Stimulated activated CD4-positive, alpha-beta T cell treated with anti-CD3 and anti-CD28 coated beads, Interleukin-15, amount 100 ng/mL, for 48 hours (primary cell): Measurements from ENCODE around the gene NACA2.
"Not testable (repeated sequence)": the region's sequence is repeated elsewhere in the genome, so short reads cannot be mapped to it uniquely, and the experiment has no call there.

ENCODE experiments used
- DNase-seq, 2 donors: peaks; one replicate each; pipeline ENCODE4 v3.0.0-alpha.2; 2020; ENCODE audit warnings: low read depth in 2 of 2

The NACA2 gene

GRCh38 chr17:61599608-61600007 is 8.6 kb upstream of the NACA2 start:
- no peak for DNase-seq

- no peak for DNase-seq
Measured at GRCh38 chr17:61598014-61598413, 7.0 kb upstream of the NACA2 start.

DNA sequence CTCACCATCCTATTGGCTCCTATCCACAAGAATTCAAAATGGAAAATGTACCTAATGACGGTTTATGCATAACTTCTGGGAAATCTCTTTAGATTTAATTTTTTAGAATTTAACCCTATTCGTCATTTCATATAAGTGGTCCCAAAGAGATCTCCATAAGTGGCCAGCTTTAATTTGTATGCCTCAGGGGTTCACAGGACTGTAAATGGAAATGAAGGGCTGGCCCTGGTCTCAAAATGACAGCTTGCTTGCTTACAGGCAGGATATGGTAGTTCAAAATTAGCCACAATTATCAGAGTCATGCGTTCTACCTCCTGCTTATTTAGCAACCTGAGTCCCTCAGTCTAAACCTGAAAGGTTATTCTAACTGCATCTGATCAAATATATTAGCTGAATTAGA is 6.6 kb upstream of the NACA2 start:
- no peak for DNase-seq

DNA sequence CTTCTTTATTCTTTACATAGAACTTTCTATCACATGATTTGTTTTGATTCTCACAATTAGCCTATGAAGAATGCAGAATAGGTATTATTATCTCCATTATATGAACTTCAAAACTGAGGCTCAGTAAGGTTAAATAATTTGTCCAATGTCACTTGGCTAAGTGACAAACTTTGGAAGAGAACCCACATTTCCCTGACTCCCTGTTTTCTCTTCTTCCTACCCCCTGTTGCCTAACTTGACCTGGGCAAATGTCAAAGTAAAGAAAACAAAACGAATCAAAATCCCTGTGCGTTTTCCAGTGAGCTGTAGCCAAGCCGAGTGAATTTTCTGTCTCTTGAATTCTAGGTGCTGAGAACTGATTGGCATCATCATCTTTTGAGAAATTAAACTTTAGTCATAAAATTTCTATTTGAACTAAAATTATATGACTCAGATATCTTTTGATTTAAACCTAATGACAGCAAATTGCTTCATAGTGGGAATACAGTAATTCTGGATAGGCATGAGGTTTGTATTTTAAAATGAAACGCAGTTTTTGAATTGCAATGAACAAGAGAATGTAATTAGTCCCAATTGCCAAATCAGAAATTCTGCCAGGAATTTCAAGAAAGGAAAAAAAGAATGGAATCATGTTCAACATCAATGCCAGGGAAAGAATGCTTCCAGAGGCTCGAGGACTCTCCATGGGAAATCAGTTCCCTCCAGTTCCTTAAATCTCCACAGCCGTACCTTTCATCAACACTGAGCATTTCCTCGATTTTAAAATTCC is 4.6 kb upstream of the NACA2 start:
- DNase-seq: no peak

- no peak for DNase-seq
Measured at GRCh38 chr17:61594294-61594825, 3.3 kb upstream of the NACA2 start.

- no peak for DNase-seq
Measured at GRCh38 chr17:61593426-61593825, 2.4 kb upstream of the NACA2 start.

DNA sequence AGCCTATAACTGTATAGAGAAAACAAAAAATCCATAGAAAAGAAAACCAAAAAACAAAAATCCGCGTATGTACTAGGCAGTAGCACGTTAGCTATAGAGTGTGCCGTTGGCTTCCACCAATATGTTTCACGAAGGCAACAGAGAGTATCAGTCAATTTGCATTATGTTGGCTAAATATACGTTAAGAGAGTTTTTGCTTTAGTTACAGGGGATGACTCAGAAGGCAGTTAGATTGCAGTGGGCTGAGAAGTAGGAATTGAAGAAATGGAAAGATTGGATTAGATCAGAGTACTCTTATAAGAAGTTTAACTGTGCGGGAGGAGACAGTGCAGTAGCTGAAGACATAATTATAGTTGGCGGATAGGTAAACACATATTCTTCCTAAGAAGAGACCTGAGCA is 911 bp upstream of the NACA2 start:
- no peak for DNase-seq

GRCh38 chr17:61589990-61590389 is 1.0 kb downstream of the NACA2 start:
- DNase-seq: no peak

DNA sequence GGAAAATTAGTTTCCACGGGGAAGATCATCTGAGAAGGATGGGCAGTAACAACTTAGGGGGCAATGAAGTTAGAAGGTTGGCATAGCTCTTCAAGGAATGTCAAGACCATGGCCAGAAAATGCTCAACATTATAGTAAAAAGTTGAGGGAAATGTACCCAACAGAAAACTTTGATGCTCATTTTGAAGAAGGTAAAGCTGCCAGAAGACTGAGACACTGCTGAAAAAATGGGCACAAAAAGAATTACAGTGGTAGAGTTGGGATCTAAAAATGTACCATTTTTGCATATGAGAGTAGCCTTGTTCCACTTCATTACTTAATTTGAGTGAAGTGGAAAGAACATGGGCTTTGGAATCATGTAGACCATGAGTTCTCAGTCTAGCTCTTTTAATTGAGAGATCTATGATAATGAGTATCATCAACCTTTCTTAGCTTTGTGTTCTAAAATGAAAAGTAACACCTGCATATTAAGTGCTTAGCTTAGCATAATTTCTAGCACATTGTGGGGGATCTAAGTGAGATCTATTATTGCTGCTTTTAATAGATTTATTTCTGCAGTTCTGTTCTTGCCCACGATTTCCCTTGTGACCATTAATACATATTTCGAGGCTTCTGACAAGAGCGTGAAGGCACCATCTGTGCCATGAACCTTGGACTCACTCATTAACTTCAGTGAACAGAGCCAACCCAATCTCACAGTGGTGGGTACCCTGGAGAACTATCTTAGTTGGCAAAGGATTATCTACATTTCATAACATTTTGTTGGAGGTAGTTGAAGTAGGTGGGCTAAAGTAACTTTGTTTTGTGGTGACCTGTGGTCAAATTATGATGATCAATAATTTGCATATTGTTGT is 3.0 kb downstream of the NACA2 start:
- DNase-seq: no peak

DNA sequence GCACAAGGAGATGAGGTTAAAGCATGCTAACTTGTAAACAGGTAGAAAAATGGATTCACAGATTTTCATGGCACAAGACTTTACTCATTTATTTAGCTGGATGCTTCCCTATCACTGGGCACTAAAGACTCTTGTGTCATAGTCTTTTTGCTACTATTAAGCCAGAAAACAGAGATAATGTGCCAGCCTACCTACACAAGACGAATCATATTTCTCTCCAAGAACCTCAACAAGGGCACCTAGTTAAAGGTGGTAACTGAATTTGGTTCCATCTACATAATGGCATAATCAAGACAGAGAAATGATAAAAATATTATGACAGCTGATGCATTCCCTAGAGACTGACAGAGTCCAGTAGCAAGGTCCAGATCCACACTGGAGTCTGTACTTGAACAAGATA is 3.8 kb downstream of the NACA2 start:
- DNase-seq: no peak

- not testable (repeated sequence) for DNase-seq
Measured at GRCh38 chr17:61586622-61587021, 4.4 kb downstream of the NACA2 start.

DNA sequence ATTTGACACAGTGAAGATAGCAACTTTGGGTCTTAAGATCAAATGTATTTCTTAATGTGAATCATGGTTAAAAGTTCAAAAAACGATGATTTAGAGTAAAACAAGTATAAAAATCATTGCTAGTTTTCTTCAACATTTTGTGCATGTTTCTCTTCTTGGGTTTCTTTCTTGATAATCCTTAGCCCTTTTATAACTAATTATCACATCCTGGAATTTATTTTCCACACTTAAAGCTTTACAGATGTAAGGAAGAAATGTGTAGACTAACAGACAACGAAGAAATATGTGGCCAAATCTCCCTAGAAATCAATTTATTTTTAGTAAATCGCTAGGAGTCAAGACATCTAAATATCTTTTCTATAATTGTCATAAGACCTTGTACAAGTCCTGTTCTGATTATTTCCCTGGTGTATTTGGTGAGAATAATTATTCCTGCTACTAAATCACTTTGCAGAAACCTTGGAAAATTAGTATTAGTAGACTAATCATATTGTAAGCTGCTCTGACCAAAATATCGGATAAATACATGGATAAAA is 4.9 kb downstream of the NACA2 start:
- no peak for DNase-seq

DNA sequence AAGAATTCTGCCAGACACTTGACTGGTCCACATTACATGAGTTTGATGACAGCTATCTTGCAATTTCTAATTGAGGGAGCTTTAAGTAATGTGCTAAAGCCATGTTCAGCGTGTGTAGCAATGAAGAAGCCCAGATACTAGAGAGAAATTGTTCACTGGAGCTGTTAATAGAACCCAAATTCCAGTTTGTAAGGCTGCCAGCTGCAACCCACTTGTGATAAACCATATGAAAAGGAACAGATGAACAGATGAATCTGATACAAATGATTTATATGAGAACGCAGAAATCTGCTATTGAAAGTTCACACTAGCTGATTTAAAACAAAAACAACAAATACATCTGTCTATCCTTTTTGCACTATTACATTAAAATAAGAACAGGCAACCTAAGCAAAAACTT is 6.2 kb downstream of the NACA2 start:
- no peak for DNase-seq

DNA sequence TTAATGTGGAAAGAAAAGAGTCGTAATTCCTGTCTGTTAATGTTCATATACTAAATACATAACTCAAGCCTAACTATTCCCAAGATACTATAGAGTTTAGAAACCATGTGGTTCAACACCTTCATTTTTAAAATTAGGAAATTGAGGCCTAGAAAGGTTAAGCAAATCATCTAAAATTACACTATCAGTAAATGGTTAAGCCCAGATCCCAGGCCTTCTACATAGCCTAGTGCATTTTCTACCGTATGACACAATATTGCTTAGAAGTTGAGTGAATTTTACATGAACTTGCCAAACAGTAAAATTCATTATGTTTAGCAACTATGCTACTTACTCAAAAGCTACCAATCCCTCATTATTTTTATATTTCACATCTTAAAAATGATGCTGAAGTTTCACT is 6.8 kb downstream of the NACA2 start:
- no peak for DNase-seq

GRCh38 chr17:61583660-61584264 is 7.3 kb downstream of the NACA2 start:
- DNase-seq: no peak

- no peak for DNase-seq
Measured at GRCh38 chr17:61583242-61583641, 7.8 kb downstream of the NACA2 start.

DNA sequence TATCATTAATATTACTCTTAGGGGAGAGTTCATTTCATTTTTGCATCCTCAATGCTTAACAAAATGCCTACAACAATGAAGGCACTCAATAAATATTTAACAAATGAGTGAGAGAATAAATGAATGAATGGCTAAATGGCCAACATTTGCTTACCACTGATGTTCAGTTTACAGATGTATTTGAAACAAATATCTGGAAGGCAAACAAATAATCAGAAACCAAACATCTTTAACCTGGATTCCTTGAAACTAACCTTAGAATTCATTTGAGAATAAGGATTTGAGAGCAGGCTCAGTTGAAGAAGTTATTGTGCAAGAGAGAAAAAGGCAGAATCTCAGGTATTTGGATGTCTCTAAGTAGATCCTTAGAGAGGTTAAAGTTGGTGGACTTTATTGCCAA is 8.4 kb downstream of the NACA2 start:
- DNase-seq: no peak

DNA sequence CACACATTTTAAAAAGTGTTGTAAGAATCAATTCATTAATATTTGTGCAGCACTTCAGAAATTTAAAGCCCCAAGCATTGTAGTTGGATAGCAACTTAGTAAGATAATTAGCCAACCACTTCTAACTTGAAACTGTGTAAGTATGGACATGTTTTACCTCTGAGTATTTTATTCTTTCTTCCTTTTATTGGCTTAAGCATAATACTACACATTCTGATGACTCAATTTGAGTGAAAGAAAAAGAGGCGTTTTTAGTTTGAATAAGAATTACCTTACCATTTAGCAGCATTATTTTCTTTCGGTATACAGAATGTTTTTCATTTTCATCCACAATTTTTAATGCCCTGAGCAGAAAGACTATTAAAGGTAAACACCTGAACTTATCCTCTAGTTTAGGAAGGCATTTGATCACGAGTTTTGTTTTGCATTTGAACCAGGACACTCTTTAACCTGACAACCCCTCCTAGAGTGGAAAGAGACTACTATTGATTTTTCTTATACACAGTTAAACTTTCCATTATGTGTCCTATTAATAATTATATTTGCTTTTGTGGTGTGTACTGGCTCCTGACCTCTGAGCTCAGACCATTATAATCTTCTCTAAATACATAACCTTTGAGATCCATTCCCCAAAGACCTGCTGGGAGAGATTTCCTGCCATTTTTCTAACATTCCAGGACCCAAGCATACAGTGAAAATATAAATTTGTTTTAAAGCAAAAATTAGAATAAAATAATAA is 9.2 kb downstream of the NACA2 start:
- no peak for DNase-seq

DNA sequence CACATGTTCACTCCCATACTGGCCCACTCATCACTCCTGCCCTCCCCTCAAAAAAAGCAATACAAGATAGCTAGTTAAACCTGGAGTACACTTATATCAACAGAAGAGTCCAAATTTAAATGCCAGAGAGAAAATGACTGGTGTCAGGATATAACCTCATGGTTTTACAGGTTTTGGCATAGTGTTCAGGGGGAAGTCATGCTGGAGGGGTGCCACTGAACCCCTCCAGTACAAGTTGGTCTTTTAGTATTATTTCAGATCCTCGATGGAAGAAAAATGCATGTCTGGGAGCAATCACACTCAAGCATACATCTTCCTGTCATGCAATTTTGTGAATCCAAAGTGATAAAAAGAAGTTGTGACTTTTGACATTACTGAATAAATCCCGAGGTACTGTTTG is 10.5 kb downstream of the NACA2 start:
- DNase-seq: no peak

- no peak for DNase-seq
Measured at GRCh38 chr17:61579961-61580360, 11.1 kb downstream of the NACA2 start.

GRCh38 chr17:61579347-61579746 is 11.7 kb downstream of the NACA2 start:
- DNase-seq: no peak

DNA sequence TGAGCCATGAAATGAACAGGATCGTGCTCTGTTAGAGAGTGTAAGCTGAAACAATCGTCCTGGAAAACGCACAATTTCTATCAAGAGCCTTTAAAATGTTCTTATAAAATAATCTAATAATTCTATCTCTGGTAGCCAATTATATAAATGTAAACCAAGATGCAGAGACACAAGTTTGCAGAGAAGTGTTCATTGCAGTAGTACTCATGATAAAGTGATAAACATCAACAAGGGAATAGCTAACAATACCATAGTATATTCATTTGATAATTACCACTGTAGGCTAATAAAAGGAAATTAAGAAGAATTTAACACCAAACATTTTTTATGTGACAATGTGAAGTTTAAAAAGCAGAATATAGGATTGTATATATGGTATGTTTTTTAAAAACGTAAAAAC is 12.4 kb downstream of the NACA2 start:
- DNase-seq: no peak
